Activated naive CD4-positive, alpha-beta T cell treated with anti-CD3 and anti-CD28 coated beads, Interleukin-2, amount 50 U/mL, for 24 hours (primary cell): ENCODE results near the gene RTN4.
A peak's percentile ranks its signal among the peaks of the same experiment; 100 is the strongest.
"Not testable (repeated sequence)": the region's sequence is repeated elsewhere in the genome, so short reads cannot be mapped to it uniquely, and the experiment has no call there.

Experiments used
- H3K27ac Mint-ChIP-seq: one replicate; pipeline ENCODE4 v1.8.0; 2021; ENCODE audit warnings: mild to moderate bottlenecking, mixed read lengths
- H3K27me3 Mint-ChIP-seq: one replicate; pipeline ENCODE4 v1.8.0; 2021; ENCODE audit warnings: mixed read lengths
- H3K36me3 Mint-ChIP-seq: one replicate; pipeline ENCODE4 v1.8.0; 2021; ENCODE audit warnings: mixed read lengths
- H3K4me1 Mint-ChIP-seq: one replicate; pipeline ENCODE4 v1.8.0; 2021; ENCODE audit warnings: mixed read lengths
- H3K4me3 Mint-ChIP-seq: one replicate; pipeline ENCODE4 v1.8.0; 2021; ENCODE audit warnings: mild to moderate bottlenecking, mixed read lengths
- H3K9me3 Mint-ChIP-seq: one replicate; pipeline ENCODE4 v1.8.0; 2021; ENCODE audit warnings: mixed read lengths

RTN4 gene

GRCh38 chr2:55011831-55012671, 38.2 kb downstream of the RTN4 start:
- Mint-ChIP-seq H3K36me3 (peaks cover 2% of the 10 kb centered on the region), H3K27ac (no peak overlapping the region), H3K4me3 (no peak overlapping the region), H3K27me3 (no peaks in the 10 kb centered on the region), H3K9me3 (no peaks in the 10 kb centered on the region), H3K4me1 (peaks cover 71% of the 10 kb centered on the region)

GRCh38 chr2:55010915-55011314, 39.3 kb downstream of the RTN4 start:
- H3K36me3 Mint-ChIP-seq, result peaks cover 2% of the 10 kb centered on the region
- no peak overlapping the region for H3K4me3 Mint-ChIP-seq
- no peaks in the 10 kb centered on the region for H3K27me3 Mint-ChIP-seq
- H3K4me1 Mint-ChIP-seq, result peaks cover 83% of the 10 kb centered on the region
- no peak overlapping the region for H3K27ac Mint-ChIP-seq
- no peaks in the 10 kb centered on the region for H3K9me3 Mint-ChIP-seq

GRCh38 chr2:55010149-55010591, 40.1 kb downstream of the RTN4 start:
- Mint-ChIP-seq H3K36me3 (peaks cover 2% of the 10 kb centered on the region), H3K9me3 (no peaks in the 10 kb centered on the region), H3K27ac (peak overlapping the region; percentile 89), H3K27me3 (no peaks in the 10 kb centered on the region), H3K4me1 (peaks cover 88% of the 10 kb centered on the region), H3K4me3 (peak overlapping the region; percentile 91)

- H3K36me3 Mint-ChIP-seq, result no peaks in the 10 kb centered on the region
- peaks cover 90% of the 10 kb centered on the region for H3K4me1 Mint-ChIP-seq
- no peaks in the 10 kb centered on the region for H3K27me3 Mint-ChIP-seq
- H3K9me3 Mint-ChIP-seq, result no peaks in the 10 kb centered on the region
- H3K27ac Mint-ChIP-seq, result peak overlapping the region; percentile 89
- peak overlapping the region; percentile 91 for H3K4me3 Mint-ChIP-seq
These were observed 40.8 kb downstream of the RTN4 start for GRCh38 chr2:55009277-55010060.

- Mint-ChIP-seq H3K4me1 (peaks cover 86% of the 10 kb centered on the region), H3K9me3 (no peaks in the 10 kb centered on the region), H3K27me3 (no peaks in the 10 kb centered on the region), H3K27ac (peak overlapping the region; percentile 73), H3K36me3 (no peaks in the 10 kb centered on the region), H3K4me3 (peak overlapping the region; percentile 68)
These were observed 43.9 kb downstream of the RTN4 start for GRCh38 chr2:55006306-55006705.

- no peak overlapping the region for H3K4me3 Mint-ChIP-seq
- H3K27ac Mint-ChIP-seq, result no peak overlapping the region
- no peaks in the 10 kb centered on the region for H3K9me3 Mint-ChIP-seq
- no peaks in the 10 kb centered on the region for H3K27me3 Mint-ChIP-seq
- peaks cover 84% of the 10 kb centered on the region for H3K4me1 Mint-ChIP-seq
- no peaks in the 10 kb centered on the region for H3K36me3 Mint-ChIP-seq
These were observed 46.3 kb downstream of the RTN4 start for GRCh38 chr2:55003706-55004639.

GRCh38 chr2:55001716-55002115, 48.5 kb downstream of the RTN4 start:
- no peak overlapping the region for H3K27ac Mint-ChIP-seq
- H3K36me3 Mint-ChIP-seq, result peaks cover 2% of the 10 kb centered on the region
- H3K27me3 Mint-ChIP-seq, result no peaks in the 10 kb centered on the region
- no peaks in the 10 kb centered on the region for H3K9me3 Mint-ChIP-seq
- H3K4me1 Mint-ChIP-seq, result peaks cover 84% of the 10 kb centered on the region
- no peak overlapping the region for H3K4me3 Mint-ChIP-seq

- Mint-ChIP-seq H3K4me1 (peaks cover 85% of the 10 kb centered on the region), H3K27ac (peak overlapping the region; percentile 0), H3K27me3 (no peaks in the 10 kb centered on the region), H3K36me3 (peaks cover 2% of the 10 kb centered on the region), H3K9me3 (no peaks in the 10 kb centered on the region), H3K4me3 (no peak overlapping the region)
These were observed 49.9 kb downstream of the RTN4 start for GRCh38 chr2:55000341-55000740.

- H3K4me3 Mint-ChIP-seq, result no peak overlapping the region
- H3K27me3 Mint-ChIP-seq, result no peaks in the 10 kb centered on the region
- peaks cover 2% of the 10 kb centered on the region for H3K36me3 Mint-ChIP-seq
- H3K9me3 Mint-ChIP-seq, result no peaks in the 10 kb centered on the region
- H3K4me1 Mint-ChIP-seq, result peaks cover 83% of the 10 kb centered on the region
- no peak overlapping the region for H3K27ac Mint-ChIP-seq
These were observed 51.1 kb downstream of the RTN4 start for GRCh38 chr2:54999182-54999581.

- no peak overlapping the region for H3K27ac Mint-ChIP-seq
- no peak overlapping the region for H3K4me3 Mint-ChIP-seq
- H3K4me1 Mint-ChIP-seq, result peaks cover 83% of the 10 kb centered on the region
- H3K9me3 Mint-ChIP-seq, result no peaks in the 10 kb centered on the region
- no peaks in the 10 kb centered on the region for H3K27me3 Mint-ChIP-seq
- H3K36me3 Mint-ChIP-seq, result peaks cover 2% of the 10 kb centered on the region
These were observed 52.4 kb downstream of the RTN4 start for GRCh38 chr2:54997826-54998225.

GRCh38 chr2:54995553-54995952, 54.7 kb downstream of the RTN4 start:
- H3K36me3 Mint-ChIP-seq, result peaks cover 2% of the 10 kb centered on the region
- no peak overlapping the region for H3K4me3 Mint-ChIP-seq
- peaks cover 84% of the 10 kb centered on the region for H3K4me1 Mint-ChIP-seq
- no peaks in the 10 kb centered on the region for H3K9me3 Mint-ChIP-seq
- H3K27me3 Mint-ChIP-seq, result no peaks in the 10 kb centered on the region
- no peak overlapping the region for H3K27ac Mint-ChIP-seq

GRCh38 chr2:54990694-54991093, 59.6 kb downstream of the RTN4 start:
- H3K9me3 Mint-ChIP-seq, H3K27ac Mint-ChIP-seq, H3K27me3 Mint-ChIP-seq, H3K36me3 Mint-ChIP-seq, H3K4me3 Mint-ChIP-seq: not testable (repeated sequence)
- H3K4me1 Mint-ChIP-seq, result peaks cover 70% of the 10 kb centered on the region

- H3K36me3 Mint-ChIP-seq, result peaks cover 17% of the 10 kb centered on the region
- H3K27ac Mint-ChIP-seq, result no peak overlapping the region
- no peaks in the 10 kb centered on the region for H3K9me3 Mint-ChIP-seq
- H3K4me3 Mint-ChIP-seq, result no peak overlapping the region
- no peaks in the 10 kb centered on the region for H3K27me3 Mint-ChIP-seq
- H3K4me1 Mint-ChIP-seq, result peaks cover 72% of the 10 kb centered on the region
These were observed 61.6 kb downstream of the RTN4 start for GRCh38 chr2:54988612-54989011.

- no peak overlapping the region for H3K27ac Mint-ChIP-seq
- H3K4me1 Mint-ChIP-seq, result peaks cover 58% of the 10 kb centered on the region
- no peaks in the 10 kb centered on the region for H3K9me3 Mint-ChIP-seq
- H3K4me3 Mint-ChIP-seq, result no peak overlapping the region
- peaks cover 21% of the 10 kb centered on the region for H3K36me3 Mint-ChIP-seq
- H3K27me3 Mint-ChIP-seq, result no peaks in the 10 kb centered on the region
These were observed 64.0 kb downstream of the RTN4 start for GRCh38 chr2:54986264-54986663.

GRCh38 chr2:54984476-54984875, 65.8 kb downstream of the RTN4 start:
- no peak overlapping the region for H3K4me3 Mint-ChIP-seq

More at GRCh38 chr2:54984476-54984875, 65.8 kb downstream of the RTN4 start:
- peaks cover 58% of the 10 kb centered on the region for H3K4me1 Mint-ChIP-seq
- H3K9me3 Mint-ChIP-seq, result no peaks in the 10 kb centered on the region
- H3K27ac Mint-ChIP-seq, result no peak overlapping the region
- H3K27me3 Mint-ChIP-seq, result no peaks in the 10 kb centered on the region
- peaks cover 25% of the 10 kb centered on the region for H3K36me3 Mint-ChIP-seq
